Smooth muscle cell (in vitro differentiated cells): Measurements from ENCODE around the gene ADAMTS6. TPM values are rescaled to one million over a fixed set of nuclear protein-coding genes. Genes with fewer than 3 reads are reported as not detected.

Experiments
- DNase-seq: peaks from one replicate; lab custom pipeline; 2025; ENCODE audit not compliant: unreplicated experiment; lab: John Stamatoyannopoulos, UW
- H2AFZ ChIP-seq: fragments of 200-600 bp; sonication (generic); 2 replicates; pipeline ENCODE4 v1.6.0; 2016; ENCODE audit warnings: antibody characterized with exemption, low read depth, mild to moderate bottlenecking
- H3F3A ChIP-seq: fragments of 200-600 bp; sonication (generic); 2 replicates; pipeline ENCODE4 v1.6.0; 2017; ENCODE audit warnings: antibody characterized with exemption, low read depth
- H3K27ac ChIP-seq: fragments of 200-600 bp; sonication (generic); 2 replicates; pipeline ENCODE4 v1.5.1; 2016; ENCODE audit warnings: low read depth, mild to moderate bottlenecking
- H3K27me3 ChIP-seq: fragments of 200-600 bp; sonication (generic); 2 replicates; pipeline ENCODE4 v1.6.1; 2016; ENCODE audit warnings: low read depth, mild to moderate bottlenecking
- H3K36me3 ChIP-seq: fragments of 200-600 bp; sonication (generic); 2 replicates; pipeline ENCODE4 v1.5.1; 2016; ENCODE audit warnings: low read depth
- H3K4me1 ChIP-seq: fragments of 200-600 bp; sonication (generic); 2 replicates; pipeline ENCODE4 v1.5.1; 2016; ENCODE audit warnings: low read depth
- H3K4me2 ChIP-seq: fragments of 200-600 bp; sonication (generic); 2 replicates; pipeline ENCODE4 v1.6.0; 2016; ENCODE audit warnings: mild to moderate bottlenecking
- H3K4me3 ChIP-seq: fragments of 200-600 bp; sonication (generic); 2 replicates; pipeline ENCODE4 v1.5.1; 2016; ENCODE audit warnings: mild to moderate bottlenecking
- H3K79me2 ChIP-seq: fragments of 200-600 bp; sonication (generic); 2 replicates; pipeline ENCODE4 v1.6.0; 2016; ENCODE audit warnings: low read depth, mild to moderate bottlenecking
- H3K9ac ChIP-seq: fragments of 200-600 bp; sonication (generic); 2 replicates; pipeline ENCODE4 v1.6.0; 2016; ENCODE audit warnings: low read depth
- H3K9me3 ChIP-seq: fragments of 200-600 bp; sonication (generic); replicated peaks from 2 replicates; pipeline ENCODE4 v1.5.1; 2016; ENCODE audit warnings: low read depth
- H4K20me1 ChIP-seq: fragments of 200-600 bp; sonication (generic); 2 replicates; pipeline ENCODE4 v1.6.0; 2016; ENCODE audit warnings: low read depth
- CTCF ChIP-seq: fragments of 200-600 bp; sonication (generic); IDR thresholded peaks from 2 replicates; pipeline ENCODE4 v1.5.1; 2017; ENCODE audit warnings: borderline replicate concordance, mild to moderate bottlenecking, antibody characterized with exemption; ENCODE audit not compliant: insufficient read depth, poor library complexity, severe bottlenecking
- WGBS: methylation state at CpG from one replicate; pipeline ENCODE4 v1.1.7; 2016; ENCODE audit warnings: low lambda C conversion rate; 5-methylcytosine and 5-hydroxymethylcytosine counted together
- polyA plus RNA-seq: library from polyadenylated mRNA; unstranded; fragments of >200 nt; fragmentation: Nextera tagmentation; extraction: Ambion mirVana; gene quantifications from 2 replicates; pipeline ENCODE4 v1.2.1, GENCODE V29; 2016
- total RNA-seq: library from RNA; depleted of rRNA; stranded (reverse); fragments of >200 nt; gene quantifications from 2 replicates; pipeline ENCODE4 v1.2.3, GENCODE V29; 2014

The ADAMTS6 gene
- total and polyA plus RNA-seq, 2 experiments from 2014 or later = 5.9 to 111 TPM

GRCh38 chr5:65121880-65122436, 359.8 kb downstream of the ADAMTS6 start:
- Histone ChIP-seq H3K9me3 (no peaks in the 10 kb centered on the region), H3F3A (peaks cover under 1% of the 10 kb centered on the region), H2AFZ (no peak overlapping the region), H3K4me3 (no peak overlapping the region), H3K27ac (peak overlapping the region; percentile 68), H3K36me3 (no peaks in the 10 kb centered on the region), H3K9ac (no peak overlapping the region), H3K79me2 (no peaks in the 10 kb centered on the region), H4K20me1 (no peaks in the 10 kb centered on the region), H3K4me1 (no peaks in the 10 kb centered on the region), H3K4me2 (no peak overlapping the region), H3K27me3 (no peaks in the 10 kb centered on the region)
- no peak for TF ChIP-seq CTCF
- 52% methylated on average over 10 of the region's 10 CpGs for WGBS
- DNase-seq = no peak

DNA sequence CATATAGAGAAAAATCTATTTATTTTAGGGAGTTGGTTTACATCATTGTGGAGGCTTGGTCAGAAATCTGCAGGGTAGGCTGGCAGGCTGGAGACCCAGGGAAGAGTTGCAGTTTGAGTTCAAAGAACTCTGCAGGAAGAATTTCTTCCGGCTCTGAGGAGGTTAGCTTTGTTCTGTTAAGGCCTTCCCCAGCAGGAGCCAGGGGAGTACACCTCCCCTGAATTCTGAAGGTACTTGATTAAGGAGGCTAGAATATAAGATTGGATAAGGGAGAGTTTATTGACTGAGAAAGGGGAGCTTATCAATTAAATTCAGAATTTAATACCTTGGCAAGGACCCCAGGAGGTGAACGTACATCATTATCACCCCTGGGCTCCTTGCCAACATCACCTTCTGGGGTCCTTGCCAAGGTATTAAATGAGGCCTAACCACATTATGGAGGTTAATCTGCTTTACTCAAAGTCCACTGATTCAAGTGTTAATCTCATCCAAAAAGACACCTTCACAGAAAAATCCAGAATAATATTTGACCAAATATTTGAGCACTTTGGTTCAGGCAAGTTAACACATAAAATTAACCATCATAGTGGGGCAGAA, 361.3 kb downstream of the ADAMTS6 start:
- Histone ChIP-seq H3K4me1 (no peaks in the 10 kb centered on the region), H3K36me3 (no peaks in the 10 kb centered on the region), H3K4me3 (no peak overlapping the region), H3K9me3 (no peaks in the 10 kb centered on the region), H3K4me2 (no peak overlapping the region), H3K27ac (no peak overlapping the region), H3K9ac (no peak overlapping the region), H3K79me2 (no peaks in the 10 kb centered on the region), H3F3A (no peaks in the 10 kb centered on the region), H3K27me3 (no peaks in the 10 kb centered on the region), H4K20me1 (no peaks in the 10 kb centered on the region), H2AFZ (no peak overlapping the region)
- TF ChIP-seq CTCF = no peak
- 86% methylated on average over 2 of the region's 2 CpGs for WGBS
- DNase-seq = no peak

GRCh38 chr5:65117525-65117924, 364.2 kb downstream of the ADAMTS6 start:
- Histone ChIP-seq H3K36me3 (no peaks in the 10 kb centered on the region), H3K4me3 (no peak overlapping the region), H3K9ac (no peak overlapping the region), H3K27ac (no peak overlapping the region), H3K4me2 (no peak overlapping the region), H3F3A (no peaks in the 10 kb centered on the region), H3K4me1 (no peaks in the 10 kb centered on the region), H3K27me3 (no peaks in the 10 kb centered on the region), H2AFZ (no peak overlapping the region), H3K9me3 (no peaks in the 10 kb centered on the region), H3K79me2 (no peaks in the 10 kb centered on the region), H4K20me1 (no peaks in the 10 kb centered on the region)
- no peak for TF ChIP-seq CTCF
- no peak for DNase-seq
- 90% methylated on average over 2 of the region's 2 CpGs for WGBS

- Histone ChIP-seq H3K9me3 (no peaks in the 10 kb centered on the region), H3K27me3 (no peaks in the 10 kb centered on the region), H3K4me1 (no peaks in the 10 kb centered on the region), H3K4me3 (no peak overlapping the region), H3K36me3 (no peaks in the 10 kb centered on the region), H3K27ac (no peak overlapping the region), H4K20me1 (no peaks in the 10 kb centered on the region), H3K9ac (no peak overlapping the region), H3F3A (no peaks in the 10 kb centered on the region), H3K79me2 (no peaks in the 10 kb centered on the region), H2AFZ (no peak overlapping the region), H3K4me2 (no peak overlapping the region)
- DNase-seq = no peak
- WGBS = 64% methylated on average over 2 of the region's 2 CpGs
- no peak for TF ChIP-seq CTCF
These were observed 367.9 kb downstream of the ADAMTS6 start for GRCh38 chr5:65113771-65114170.
